K562 (cell line): ENCODE data around the gene TCHH. TPM values are rescaled to one million over a fixed set of nuclear protein-coding genes. Genes with fewer than 3 reads are reported as not detected.

Experiments used
- FOXK2 ChIP-seq, 2 experiments: fragments of 450-650 bp; IDR thresholded peaks in 1 of 2; conservative IDR thresholded peaks in 1 of 2; 2 replicates each; pipeline ENCODE4 v1.6.1; 2016; ENCODE audit warnings: low read depth in 2 of 2, mild to moderate bottlenecking in 1 of 2
- ZHX1 ChIP-seq: fragments of 150-350 bp; conservative IDR thresholded peaks from 2 replicates; pipeline ENCODE4 v1.6.1; 2014; ENCODE audit warnings: low read length
- ZNF511 ChIP-seq: sonication (generic); formaldehyde crosslinking; IDR thresholded peaks from 2 replicates; pipeline ENCODE4 v1.8.0; 2022; ENCODE audit warnings: mild to moderate bottlenecking, missing genetic modification reagents
- polyA plus RNA-seq, 8 experiments: library from polyadenylated mRNA; depleted of rRNA in 4 of 8; stranded (reverse) in 5 of 8; unstranded in 3 of 8; fragments of >200 nt; fragmentation: Nextera tagmentation in 2 of 8; fragmentation: Illumina TruSeq in 1 of 8; extraction: Ambion mirVana in 2 of 8; extraction: Trizol in 1 of 8; gene quantifications; 2 replicates each; pipeline versions ENCODE4 v1.2.1 to v1.2.3, GENCODE V29; 2011 to 2014; ENCODE audit warnings: inconsistent platforms in 1 of 8, missing spikeins in 1 of 8
- total RNA-seq, 7 experiments: library from RNA; depleted of rRNA in 6 of 7; stranded (reverse); fragments of >200 nt in 6 of 7; fragmentation: Illumina TruSeq in 2 of 7; extraction: Trizol in 2 of 7; gene quantifications; 2 replicates each; pipeline versions ENCODE4 v1.2.1 to v1.2.3, GENCODE V29; 2011 to 2021; ENCODE audit warnings: low replicate concordance in 1 of 7
- TF ChIP-seq, protein P1 (sequence below): fragments of 250-450 bp; sonication (Bioruptor Pico); IDR thresholded peaks from 2 replicates; pipeline ENCODE4 v1.5.0; 2021; ENCODE audit warnings: mild to moderate bottlenecking, moderate library complexity

TCHH gene
- total and polyA plus RNA-seq, 9 of the 15 experiments (the other 6 are each of a cell fraction or from before 2014, with no cell fraction given) = not detected

- TF ChIP-seq, protein P1, sequence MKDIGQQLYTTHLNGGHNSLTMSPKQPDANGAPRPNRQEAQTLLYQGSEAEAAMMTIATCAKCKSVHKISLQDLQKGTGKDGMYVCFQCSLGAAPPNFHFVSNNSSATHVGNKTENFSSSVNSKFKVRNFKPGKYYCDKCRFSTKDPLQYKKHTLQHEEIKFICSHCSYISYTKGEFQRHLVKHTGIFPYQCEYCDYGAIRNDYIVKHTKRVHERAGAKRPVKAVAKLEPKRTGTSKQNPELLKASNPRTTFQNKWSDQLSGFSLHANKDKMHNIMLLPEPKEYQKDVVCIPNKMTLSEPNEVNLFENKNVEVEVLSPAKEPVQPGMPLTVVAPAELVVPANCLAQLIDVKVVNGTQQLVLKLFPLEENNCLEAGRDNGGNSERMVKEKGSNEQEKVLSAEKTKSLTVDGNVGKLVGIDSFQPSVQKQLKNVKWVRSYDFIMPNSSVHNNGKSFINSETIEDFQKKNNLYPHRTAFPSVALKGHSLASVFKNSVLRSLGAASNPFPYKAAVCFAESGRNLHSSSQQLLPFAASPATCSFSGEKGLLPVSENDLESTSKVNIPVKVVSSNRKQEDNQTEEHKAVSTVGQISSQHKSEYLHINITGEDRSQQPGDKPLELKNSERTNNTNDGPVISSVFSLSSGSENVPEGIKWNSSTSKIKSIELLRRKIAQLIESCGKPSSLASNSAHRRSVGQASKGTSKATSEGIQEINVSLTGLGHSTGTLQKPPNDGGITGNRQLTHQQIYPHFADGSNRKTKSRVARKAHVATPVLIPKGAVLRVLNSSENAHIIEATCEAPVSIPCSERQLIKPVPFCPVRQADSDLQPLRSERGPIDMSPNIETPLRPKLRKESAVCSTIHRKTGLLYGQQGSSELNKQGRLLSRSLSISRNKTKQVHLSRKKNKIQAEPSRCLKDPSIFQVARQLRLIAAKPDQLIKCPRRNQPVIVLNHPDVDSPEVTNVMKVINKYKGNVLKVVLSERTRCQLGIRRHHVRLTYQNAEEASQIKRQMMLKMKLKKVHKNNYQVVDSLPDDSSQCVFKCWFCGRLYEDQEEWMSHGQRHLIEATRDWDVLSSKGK (CRISPR knock-in tag) = no peak
- TF ChIP-seq FOXK2 (conservative IDR thresholded peaks at IDR 0.05 in 1 of 2, IDR thresholded peaks at IDR 0.05 in 1 of 2; ENCODE audit: low read depth in 2 of 2) (no peak), ZHX1 (no peak), ZNF511 (CRISPR knock-in tag) (no peak)
Measured at GRCh38 chr1:152151646-152152045, 36.4 kb upstream of the TCHH start (continued).
